Neural progenitor cell (in vitro differentiated cells): Measurements from ENCODE around the gene EIF2D. TPM values are rescaled to one million over a fixed set of nuclear protein-coding genes. Genes with fewer than 3 reads are reported as not detected.
"Not testable (repeated sequence)": the region's sequence is repeated elsewhere in the genome, so short reads cannot be mapped to it uniquely, and the experiment has no call there.

Experiments used
- DNase-seq: peaks from one replicate; pipeline ENCODE4 v3.0.0-alpha.2; 2016; ENCODE audit warnings: low spot score
- H2AFZ ChIP-seq: fragments of 200-600 bp; sonication (generic); replicated peaks from 2 replicates; pipeline ENCODE4 v1.6.1; 2016; ENCODE audit warnings: antibody characterized with exemption
- H3F3A ChIP-seq: fragments of 200-600 bp; sonication (generic); 2 replicates; pipeline ENCODE4 v1.6.1; 2016; ENCODE audit warnings: antibody characterized with exemption, low read depth
- H3K27ac ChIP-seq: fragments of 200-600 bp; sonication (generic); 2 replicates; pipeline ENCODE4 v1.5.1; 2016; ENCODE audit warnings: mild to moderate bottlenecking
- H3K27me3 ChIP-seq: fragments of 200-600 bp; sonication (generic); 2 replicates; pipeline ENCODE4 v1.6.1; 2016; ENCODE audit warnings: mild to moderate bottlenecking, moderate library complexity
- H3K36me3 ChIP-seq: fragments of 200-600 bp; sonication (generic); 2 replicates; pipeline ENCODE4 v1.5.1; 2016
- H3K4me1 ChIP-seq: fragments of 200-600 bp; sonication (generic); 2 replicates; pipeline ENCODE4 v1.6.1; 2016; ENCODE audit warnings: mixed run types
- H3K4me2 ChIP-seq: fragments of 200-600 bp; sonication (generic); 2 replicates; pipeline ENCODE4 v1.6.1; 2016
- H3K4me3 ChIP-seq: fragments of 200-600 bp; sonication (generic); 2 replicates; pipeline ENCODE4 v1.5.1; 2016
- H3K79me2 ChIP-seq: fragments of 200-600 bp; sonication (generic); 2 replicates; pipeline ENCODE4 v1.6.1; 2016; ENCODE audit warnings: low read depth
- H3K9ac ChIP-seq: fragments of 200-600 bp; sonication (generic); 2 replicates; pipeline ENCODE4 v1.6.1; 2016
- H3K9me3 ChIP-seq: fragments of 200-600 bp; sonication (generic); 2 replicates; pipeline ENCODE4 v1.5.1; 2016; ENCODE audit warnings: low read depth
- H4K20me1 ChIP-seq: fragments of 200-600 bp; sonication (generic); 2 replicates; pipeline ENCODE4 v1.6.1; 2016; ENCODE audit warnings: low read depth
- H3K27ac Mint-ChIP-seq: 3 replicates; pipeline ENCODE4 v1.8.0; 2021; ENCODE audit warnings: mixed read lengths
- H3K27me3 Mint-ChIP-seq: 2 replicates; pipeline ENCODE4 v1.8.0; 2022; ENCODE audit warnings: low read depth, mild to moderate bottlenecking, inconsistent platforms, moderate library complexity, mixed read lengths; ENCODE audit not compliant: insufficient read depth
- H3K36me3 Mint-ChIP-seq: 3 replicates; pipeline ENCODE4 v1.8.0; 2021; ENCODE audit warnings: mixed read lengths
- H3K4me1 Mint-ChIP-seq: 3 replicates; pipeline ENCODE4 v1.8.0; 2021; ENCODE audit warnings: mixed read lengths
- H3K4me3 Mint-ChIP-seq: 3 replicates; pipeline ENCODE4 v1.8.0; 2021; ENCODE audit warnings: mild to moderate bottlenecking, moderate library complexity, mixed read lengths
- H3K9me3 Mint-ChIP-seq: 3 replicates; pipeline ENCODE4 v1.8.0; 2020; ENCODE audit warnings: mixed read lengths
- CTCF ChIP-seq: fragments of 200-600 bp; sonication (generic); IDR thresholded peaks from 2 replicates; pipeline ENCODE4 v1.5.1; 2017; ENCODE audit warnings: antibody characterized with exemption, mild to moderate bottlenecking
- EZH2 ChIP-seq: fragments of 200-600 bp; sonication (generic); IDR thresholded peaks from 2 replicates; pipeline ENCODE4 v1.6.1; 2017; ENCODE audit warnings: antibody characterized with exemption, mild to moderate bottlenecking, moderate library complexity
- EZH2phosphoT487 ChIP-seq: fragments of 200-600 bp; sonication (generic); IDR thresholded peaks from 2 replicates; pipeline ENCODE4 v1.6.1; 2017; ENCODE audit warnings: antibody characterized with exemption
- total RNA-seq: library from RNA; depleted of rRNA; stranded (reverse); fragments of >200 nt; gene quantifications from 2 replicates; pipeline ENCODE4 v1.2.3, GENCODE V29; 2015; ENCODE audit warnings: low replicate concordance

Gene EIF2D
- total RNA-seq, 1 donor from 2014 or later, result 47.5 TPM

- Mint-ChIP-seq H3K9me3 (no peaks in the 10 kb centered on the region), H3K4me3 (no peak overlapping the region), H3K27me3 (no peaks in the 10 kb centered on the region), H3K36me3 (peaks cover 26% of the 10 kb centered on the region), H3K4me1 (no peaks in the 10 kb centered on the region), H3K27ac (no peak overlapping the region)
- Histone ChIP-seq H3K27ac (no peak overlapping the region), H2AFZ (no peak overlapping the region), H4K20me1 (no peaks in the 10 kb centered on the region), H3K79me2 (no peaks in the 10 kb centered on the region), H3K9ac (no peak overlapping the region), H3K4me2 (no peak overlapping the region), H3K4me1 (no peaks in the 10 kb centered on the region), H3F3A (no peaks in the 10 kb centered on the region), H3K4me3 (no peak overlapping the region), H3K9me3 (no peaks in the 10 kb centered on the region), H3K36me3 (no peaks in the 10 kb centered on the region), H3K27me3 (no peaks in the 10 kb centered on the region)
- TF ChIP-seq EZH2, result no peak
- no peak for TF ChIP-seq EZH2phosphoT487
- TF ChIP-seq CTCF, result no peak
- DNase-seq, result no peak
These were observed 37.1 kb upstream of the EIF2D start for GRCh38 chr1:206649261-206649921.

- H3K27me3 Mint-ChIP-seq, result no peaks in the 10 kb centered on the region
- no peak overlapping the region for H2AFZ ChIP-seq
These were observed 35.0 kb upstream of the EIF2D start for GRCh38 chr1:206647224-206647623.

GRCh38 chr1:206646504-206646903 lies 34.2 kb upstream of the EIF2D start:
- Mint-ChIP-seq H3K4me1 (no peaks in the 10 kb centered on the region), H3K36me3 (peaks cover 17% of the 10 kb centered on the region), H3K9me3 (no peaks in the 10 kb centered on the region), H3K4me3 (no peak overlapping the region), H3K27me3 (no peaks in the 10 kb centered on the region), H3K27ac (no peak overlapping the region)
- Histone ChIP-seq H3K9ac (no peak overlapping the region), H4K20me1 (no peaks in the 10 kb centered on the region), H3K4me3 (no peak overlapping the region), H3K4me2 (no peak overlapping the region), H3K27ac (no peak overlapping the region), H3F3A (no peaks in the 10 kb centered on the region), H3K4me1 (no peaks in the 10 kb centered on the region), H3K79me2 (no peaks in the 10 kb centered on the region), H3K36me3 (no peaks in the 10 kb centered on the region), H2AFZ (no peak overlapping the region), H3K9me3 (no peaks in the 10 kb centered on the region), H3K27me3 (no peaks in the 10 kb centered on the region)
- no peak for TF ChIP-seq EZH2
- no peak for DNase-seq

More at GRCh38 chr1:206647224-206647623, 35.0 kb upstream of the EIF2D start:
- H3K9ac ChIP-seq, result no peak overlapping the region
- H3K4me1 ChIP-seq, result no peaks in the 10 kb centered on the region
- no peak overlapping the region for H3K27ac ChIP-seq
- no peak overlapping the region for H3K4me3 ChIP-seq
- Mint-ChIP-seq H3K9me3 (no peaks in the 10 kb centered on the region), H3K4me1 (no peaks in the 10 kb centered on the region), H3K4me3 (no peak overlapping the region), H3K36me3 (peaks cover 22% of the 10 kb centered on the region), H3K27ac (no peak overlapping the region)
- no peaks in the 10 kb centered on the region for H3K79me2 ChIP-seq
- H3K4me2 ChIP-seq, result no peak overlapping the region
- H3K27me3 ChIP-seq, result no peaks in the 10 kb centered on the region
- no peak for DNase-seq
- H3K9me3 ChIP-seq, result no peaks in the 10 kb centered on the region
- no peaks in the 10 kb centered on the region for H3F3A ChIP-seq
- H3K36me3 ChIP-seq, result no peaks in the 10 kb centered on the region
- no peaks in the 10 kb centered on the region for H4K20me1 ChIP-seq
- no peak for TF ChIP-seq CTCF
- no peak for TF ChIP-seq EZH2phosphoT487
- TF ChIP-seq EZH2, result no peak

DNA sequence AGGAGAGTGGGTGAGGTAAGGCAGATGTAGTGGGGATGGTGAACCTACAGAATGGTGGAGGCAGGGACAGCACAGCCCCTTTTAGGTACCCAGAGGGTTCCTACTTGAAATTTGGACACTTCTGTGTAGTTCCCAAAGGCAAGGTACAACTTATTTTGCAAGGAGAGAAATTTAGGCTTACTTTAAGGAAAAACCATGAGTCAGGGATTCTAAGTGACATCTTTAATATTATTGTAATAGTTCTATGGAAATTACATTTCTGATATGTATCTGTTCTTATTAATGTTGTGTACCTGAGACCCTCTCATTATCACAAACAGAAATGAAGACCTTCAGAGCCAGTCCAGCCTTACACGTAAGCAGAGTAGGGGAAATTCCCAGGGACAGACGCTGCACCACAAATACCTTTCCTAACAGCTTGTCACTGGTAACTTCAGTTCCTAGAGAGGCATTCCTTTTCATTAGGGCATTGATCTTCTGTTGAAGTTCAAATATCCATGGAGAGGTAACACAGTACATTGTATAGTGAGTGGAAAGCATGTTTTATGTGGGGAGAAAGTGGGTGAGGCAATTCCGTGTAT lies 30.9 kb upstream of the EIF2D start:
- H3K9me3 Mint-ChIP-seq, result no peaks in the 10 kb centered on the region
- no peaks in the 10 kb centered on the region for H4K20me1 ChIP-seq
- H3K27me3 ChIP-seq, result no peaks in the 10 kb centered on the region
- H3K4me2 ChIP-seq, result no peak overlapping the region
- no peak overlapping the region for H3K27ac ChIP-seq
- H3K27ac Mint-ChIP-seq, result no peak overlapping the region
- no peaks in the 10 kb centered on the region for H3K36me3 ChIP-seq
- TF ChIP-seq CTCF (no peak), EZH2 (no peak), EZH2phosphoT487 (no peak)
- no peaks in the 10 kb centered on the region for H3F3A ChIP-seq
- no peaks in the 10 kb centered on the region for H3K4me1 ChIP-seq
- no peaks in the 10 kb centered on the region for H3K4me1 Mint-ChIP-seq
- H3K36me3 Mint-ChIP-seq, result peaks cover 13% of the 10 kb centered on the region
- H2AFZ ChIP-seq, result no peak overlapping the region
- H3K9ac ChIP-seq, result no peak overlapping the region
- H3K4me3 ChIP-seq, result no peak overlapping the region
- H3K9me3 ChIP-seq, result no peaks in the 10 kb centered on the region
- no peaks in the 10 kb centered on the region for H3K27me3 Mint-ChIP-seq
- H3K79me2 ChIP-seq, result no peaks in the 10 kb centered on the region
- H3K4me3 Mint-ChIP-seq, result no peak overlapping the region
- no peak for DNase-seq

DNA sequence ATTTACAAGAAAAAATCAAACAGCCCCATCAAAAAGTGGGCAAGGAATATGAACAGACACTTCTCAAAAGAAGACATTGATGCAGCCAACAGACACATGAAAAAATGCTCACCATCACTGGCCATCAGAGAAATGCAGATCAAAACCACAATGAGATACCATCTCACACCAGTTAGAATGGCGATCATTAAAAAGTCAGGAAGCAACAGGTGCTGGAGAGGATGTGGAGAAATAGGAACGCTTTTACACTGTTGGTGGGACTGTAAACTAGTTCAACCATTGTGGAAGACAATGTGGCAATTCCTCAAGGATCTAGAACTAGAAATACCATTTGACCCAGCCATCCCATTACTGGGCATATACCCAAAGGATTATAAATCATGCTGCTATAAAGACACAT lies 29.8 kb upstream of the EIF2D start:
- H3K4me3 ChIP-seq, H2AFZ ChIP-seq, H3K36me3 ChIP-seq, H3K27me3 ChIP-seq, H3K79me2 ChIP-seq, DNase-seq, H3K36me3 Mint-ChIP-seq, H3K27me3 Mint-ChIP-seq, H3K9me3 ChIP-seq, H3K4me1 ChIP-seq, H4K20me1 ChIP-seq, H3K4me1 Mint-ChIP-seq, H3K4me3 Mint-ChIP-seq, H3F3A ChIP-seq, H3K9me3 Mint-ChIP-seq, H3K4me2 ChIP-seq, H3K27ac ChIP-seq, H3K27ac Mint-ChIP-seq, H3K9ac ChIP-seq: not testable (repeated sequence)
